NCI-H2029 treated with DMSO at 0.1 percent for 48 hours (cell line): ENCODE results near the gene OR13C5.

Source experiments
- DNase-seq: peaks from one replicate; lab custom pipeline; 2025; lab: John Stamatoyannopoulos, UW

The OR13C5 gene

GRCh38 chr9:104553261-104553660 is 46.0 kb downstream of the OR13C5 start:
- no peak for DNase-seq
